Panc1 (cell line): ENCODE results near the gene DCTN5. TPM values are rescaled to one million over a fixed set of nuclear protein-coding genes. Genes with fewer than 3 reads are reported as not detected.

ENCODE experiments used
- ATAC-seq: fragments of 200-7000 bp; cut with Tn5 transposase; 2 replicates; pipeline ENCODE4 v1.9.1; 2020; ENCODE audit warnings: mild to moderate bottlenecking, moderate library complexity
- BruUV-seq: library from RNA; stranded (reverse); fragments of 400-500 nt; replicated peaks from 2 replicates; lab custom pipeline; 2021; lab: Mats Ljungman, UMichigan
- CTCF ChIA-PET: fragments of 300-600 bp; sonication (Branson Sonifier 250); formaldehyde crosslinking; loops from one replicate; lab custom pipeline; 2022; ENCODE audit warnings: antibody characterized with exemption; lab: Charles Lee
- POLR2A ChIA-PET: fragments of 300-600 bp; sonication (Branson Sonifier 250); formaldehyde crosslinking; loops from one replicate; lab custom pipeline; 2022; ENCODE audit warnings: antibody characterized with exemption; lab: Charles Lee
- DNase-seq: peaks from one replicate; pipeline ENCODE4 v3.0.0-alpha.2; 2010; ENCODE audit warnings: low read depth, low spot score
- H3K27ac ChIP-seq: 2 replicates; pipeline ENCODE4 v1.5.1; 2011; ENCODE audit warnings: mild to moderate bottlenecking, low read length, inconsistent platforms
- H3K27me3 ChIP-seq: fragments of 200-500 bp; sonication (Bioruptor generic); 2 replicates; pipeline ENCODE4 v1.6.0; 2014; ENCODE audit warnings: low read length, inconsistent platforms; ENCODE audit not compliant: control insufficient read depth, insufficient read depth
- H3K36me3 ChIP-seq: fragments of 200-500 bp; sonication (Bioruptor generic); 2 replicates; pipeline ENCODE4 v1.5.1; 2014; ENCODE audit warnings: inconsistent platforms, mild to moderate bottlenecking, low read length, moderate library complexity; ENCODE audit not compliant: control insufficient read depth, insufficient read depth
- H3K4me1 ChIP-seq: 2 replicates; pipeline ENCODE4 v1.5.1; 2011; ENCODE audit warnings: inconsistent platforms, mild to moderate bottlenecking, low read length, moderate library complexity; ENCODE audit not compliant: control insufficient read depth, insufficient read depth
- H3K4me3 ChIP-seq, 2 experiments: 2 replicates each; pipeline ENCODE4 v1.5.1; 2011 to 2012; ENCODE audit warnings: low read depth in 2 of 2, low read length in 2 of 2, mild to moderate bottlenecking in 2 of 2, inconsistent platforms in 1 of 2, moderate library complexity in 1 of 2
- H3K9me3 ChIP-seq: fragments of 200-500 bp; sonication (Bioruptor generic); 2 replicates; pipeline ENCODE4 v1.5.1; 2014; ENCODE audit warnings: low read depth, mild to moderate bottlenecking, inconsistent platforms, low read length, moderate library complexity; ENCODE audit not compliant: control insufficient read depth, insufficient read depth
- CTCF ChIP-seq: fragments of 450-650 bp; IDR thresholded peaks from 2 replicates; pipeline ENCODE4 v1.5.1; 2017; ENCODE audit warnings: mild to moderate bottlenecking
- POLR2AphosphoS5 ChIP-seq: IDR thresholded peaks from 2 replicates; pipeline ENCODE4 v1.6.1; 2012; ENCODE audit warnings: mild to moderate bottlenecking, low read depth, low read length, moderate library complexity
- REST ChIP-seq, 2 experiments: IDR thresholded peaks; 2 replicates each; pipeline ENCODE4 v1.6.1; 2011 to 2012; ENCODE audit warnings: low read depth in 2 of 2, control low read depth in 1 of 2, low read length in 1 of 2, mild to moderate bottlenecking in 1 of 2, moderate library complexity in 1 of 2; ENCODE audit not compliant: insufficient read depth in 1 of 2
- SIN3A ChIP-seq: IDR thresholded peaks from 2 replicates; pipeline ENCODE4 v1.6.1; 2012; ENCODE audit warnings: low read depth, mild to moderate bottlenecking, low read length, moderate library complexity, borderline replicate concordance; ENCODE audit not compliant: insufficient read depth
- TCF7L2 ChIP-seq: IDR thresholded peaks from 2 replicates; pipeline ENCODE4 v1.6.1; 2011; ENCODE audit warnings: mild to moderate bottlenecking, low read depth, low read length, inconsistent platforms
- in situ Hi-C: cut with HindIII; loops from 2 replicates; pipeline ENCODE4 v1.10.0; 2016; ENCODE audit warnings: low sequenced_read_pairs, low pct_unique_long_range_greater_than_20kb
- intact Hi-C: fragments of 100-400 bp; cut with micrococcal nuclease; formaldehyde crosslinking; loops from one replicate; pipeline ENCODE4 v1.10.0; 2022; ENCODE audit not compliant: unreplicated experiment
- total RNA-seq: library from RNA; stranded (reverse); gene quantifications from one replicate; pipeline ENCODE4 v1.2.1, GENCODE V29; 2021; ENCODE audit not compliant: unreplicated experiment

DCTN5 gene
- total RNA-seq, 1 experiment from 2014 or later = 72.9 TPM

GRCh38 chr16:23710504-23710903 lies 69.2 kb downstream of the DCTN5 start:
- ATAC-seq (no peak), DNase-seq (no peak)
- CTCF ChIA-PET = no interaction called here
- POLR2A ChIA-PET = no interaction called here
- H3K4me1 ChIP-seq = no peaks in the 10 kb centered on the region
- peaks cover 4% of the 10 kb centered on the region; the same call in 1 of the 2 replicates for H3K9me3 ChIP-seq
- TF ChIP-seq SIN3A = no peak
- no peak for TF ChIP-seq POLR2AphosphoS5
- TF ChIP-seq TCF7L2 = no peak
- TF ChIP-seq CTCF = no peak
- TF ChIP-seq REST (IDR thresholded peaks at IDR 0.05; ENCODE audit: insufficient read depth in 1 of 2, low read depth in 2 of 2, low read length in 1 of 2) = no peak
- no peak overlapping the region for H3K27ac ChIP-seq
- no peak overlapping the region for H3K4me3 ChIP-seq
- H3K27me3 ChIP-seq = peaks cover 3% of the 10 kb centered on the region; the same call in 1 of the 2 replicates
- BruUV-seq = no TSS peak
- intact Hi-C loops (no loop called here), in situ Hi-C loops (no loop called here)
- H3K36me3 ChIP-seq = no peaks in the 10 kb centered on the region

- DNase-seq (no peak), ATAC-seq (no peak)
- POLR2A ChIA-PET = no interaction called here
- CTCF ChIA-PET = no interaction called here
- Histone ChIP-seq H3K36me3 (no peaks in the 10 kb centered on the region), H3K27ac (no peak overlapping the region), H3K27me3 (peaks cover 5% of the 10 kb centered on the region; the same call in 1 of the 2 replicates), H3K9me3 (peaks cover 4% of the 10 kb centered on the region; the same call in 1 of the 2 replicates), H3K4me3 (no peak overlapping the region), H3K4me1 (no peaks in the 10 kb centered on the region)
- intact Hi-C loops = no loop called here
- BruUV-seq = no TSS peak
- in situ Hi-C loops = no loop called here
- TF ChIP-seq SIN3A (no peak), POLR2AphosphoS5 (no peak), REST (IDR thresholded peaks at IDR 0.05; ENCODE audit: insufficient read depth in 1 of 2, low read depth in 2 of 2, low read length in 1 of 2) (no peak), TCF7L2 (no peak), CTCF (no peak)
Observed at GRCh38 chr16:23711785-23712184, 70.5 kb downstream of the DCTN5 start.
